Loucy (cell line): Measurements from ENCODE around the gene ADAMTS2.

Experiments
- H2AFZ ChIP-seq: fragments of 200-600 bp; sonication (generic); 2 replicates; pipeline ENCODE4 v1.6.0; 2016; ENCODE audit warnings: antibody characterized with exemption, mild to moderate bottlenecking, low read length, moderate library complexity
- H3F3A ChIP-seq: fragments of 200-600 bp; 2 replicates; pipeline ENCODE4 v1.6.0; 2016; ENCODE audit warnings: antibody characterized with exemption, low read depth, mild to moderate bottlenecking
- H3K27me3 ChIP-seq: fragments of 200-600 bp; sonication (generic); 2 replicates; pipeline ENCODE4 v1.6.1; 2014; ENCODE audit warnings: low read length, mild to moderate bottlenecking; ENCODE audit not compliant: insufficient read depth, poor library complexity, severe bottlenecking
- H3K36me3 ChIP-seq: fragments of 200-600 bp; sonication (generic); 2 replicates; pipeline ENCODE4 v1.6.1; 2016; ENCODE audit warnings: low read length; ENCODE audit not compliant: insufficient read depth
- H3K4me1 ChIP-seq: fragments of 200-600 bp; sonication (generic); 2 replicates; pipeline ENCODE4 v1.5.1; 2014; ENCODE audit warnings: low read length, mild to moderate bottlenecking; ENCODE audit not compliant: insufficient read depth, poor library complexity, severe bottlenecking
- H3K4me2 ChIP-seq: fragments of 200-600 bp; sonication (generic); 2 replicates; pipeline ENCODE4 v1.6.0; 2014; ENCODE audit warnings: antibody characterized with exemption, low read length, low read depth, mild to moderate bottlenecking; ENCODE audit not compliant: poor library complexity, severe bottlenecking
- H3K4me3 ChIP-seq: fragments of 200-600 bp; sonication (generic); 2 replicates; pipeline ENCODE4 v1.5.1; 2014; ENCODE audit warnings: low read length, mild to moderate bottlenecking, mixed read lengths; ENCODE audit not compliant: poor library complexity, severe bottlenecking
- H3K79me2 ChIP-seq: fragments of 200-600 bp; sonication (generic); 2 replicates; pipeline ENCODE4 v1.6.1; 2014; ENCODE audit warnings: low read length; ENCODE audit not compliant: insufficient read depth
- H3K9ac ChIP-seq: fragments of 200-600 bp; sonication (generic); 2 replicates; pipeline ENCODE4 v1.6.0; 2014; ENCODE audit warnings: mild to moderate bottlenecking, low read depth, low read length, moderate library complexity; ENCODE audit not compliant: poor library complexity, severe bottlenecking
- H3K9me2 ChIP-seq: fragments of 200-600 bp; sonication (generic); replicated peaks from 2 replicates; pipeline ENCODE4 v1.6.1; 2016; ENCODE audit warnings: low read depth, low read length, mixed read lengths
- H3K9me3 ChIP-seq: fragments of 200-600 bp; sonication (generic); 2 replicates; pipeline ENCODE4 v1.6.1; 2014; ENCODE audit warnings: mild to moderate bottlenecking, antibody characterized with exemption, low read length, low read depth; ENCODE audit not compliant: insufficient read depth
- H4K20me1 ChIP-seq: fragments of 200-600 bp; sonication (generic); 2 replicates; pipeline ENCODE4 v1.6.0; 2014; ENCODE audit warnings: antibody characterized with exemption, low read length, mild to moderate bottlenecking; ENCODE audit not compliant: insufficient read depth, poor library complexity, severe bottlenecking
- EZH2phosphoT487 ChIP-seq: fragments of 200-600 bp; IDR thresholded peaks from 2 replicates; pipeline ENCODE4 v1.6.1; 2018; ENCODE audit warnings: antibody characterized with exemption, mild to moderate bottlenecking, moderate library complexity, borderline replicate concordance
- TF ChIP-seq, protein P1 (sequence below): fragments of 200-600 bp; sonication (generic); conservative IDR thresholded peaks from 2 replicates; pipeline ENCODE4 v1.5.1; 2014; ENCODE audit warnings: mild to moderate bottlenecking, antibody characterized with exemption, low read length

The ADAMTS2 gene

GRCh38 chr5:179113945-179114641 is 231.2 kb downstream of the ADAMTS2 start:
- H3K9me3 ChIP-seq: no peaks in the 10 kb centered on the region
- H3F3A ChIP-seq: no peaks in the 10 kb centered on the region
- no peak overlapping the region for H3K4me3 ChIP-seq
- H3K9ac ChIP-seq: no peak overlapping the region
- H3K4me1 ChIP-seq: no peaks in the 10 kb centered on the region
- no peaks in the 10 kb centered on the region for H3K27me3 ChIP-seq
- H3K9me2 ChIP-seq: no peaks in the 10 kb centered on the region
- no peak for TF ChIP-seq EZH2phosphoT487
- TF ChIP-seq, protein P1, sequence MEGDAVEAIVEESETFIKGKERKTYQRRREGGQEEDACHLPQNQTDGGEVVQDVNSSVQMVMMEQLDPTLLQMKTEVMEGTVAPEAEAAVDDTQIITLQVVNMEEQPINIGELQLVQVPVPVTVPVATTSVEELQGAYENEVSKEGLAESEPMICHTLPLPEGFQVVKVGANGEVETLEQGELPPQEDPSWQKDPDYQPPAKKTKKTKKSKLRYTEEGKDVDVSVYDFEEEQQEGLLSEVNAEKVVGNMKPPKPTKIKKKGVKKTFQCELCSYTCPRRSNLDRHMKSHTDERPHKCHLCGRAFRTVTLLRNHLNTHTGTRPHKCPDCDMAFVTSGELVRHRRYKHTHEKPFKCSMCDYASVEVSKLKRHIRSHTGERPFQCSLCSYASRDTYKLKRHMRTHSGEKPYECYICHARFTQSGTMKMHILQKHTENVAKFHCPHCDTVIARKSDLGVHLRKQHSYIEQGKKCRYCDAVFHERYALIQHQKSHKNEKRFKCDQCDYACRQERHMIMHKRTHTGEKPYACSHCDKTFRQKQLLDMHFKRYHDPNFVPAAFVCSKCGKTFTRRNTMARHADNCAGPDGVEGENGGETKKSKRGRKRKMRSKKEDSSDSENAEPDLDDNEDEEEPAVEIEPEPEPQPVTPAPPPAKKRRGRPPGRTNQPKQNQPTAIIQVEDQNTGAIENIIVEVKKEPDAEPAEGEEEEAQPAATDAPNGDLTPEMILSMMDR: no peak
- H3K36me3 ChIP-seq: no peaks in the 10 kb centered on the region
- H4K20me1 ChIP-seq: no peaks in the 10 kb centered on the region
- H3K4me2 ChIP-seq: no peak overlapping the region
- H2AFZ ChIP-seq: no peak overlapping the region
- no peaks in the 10 kb centered on the region for H3K79me2 ChIP-seq

DNA sequence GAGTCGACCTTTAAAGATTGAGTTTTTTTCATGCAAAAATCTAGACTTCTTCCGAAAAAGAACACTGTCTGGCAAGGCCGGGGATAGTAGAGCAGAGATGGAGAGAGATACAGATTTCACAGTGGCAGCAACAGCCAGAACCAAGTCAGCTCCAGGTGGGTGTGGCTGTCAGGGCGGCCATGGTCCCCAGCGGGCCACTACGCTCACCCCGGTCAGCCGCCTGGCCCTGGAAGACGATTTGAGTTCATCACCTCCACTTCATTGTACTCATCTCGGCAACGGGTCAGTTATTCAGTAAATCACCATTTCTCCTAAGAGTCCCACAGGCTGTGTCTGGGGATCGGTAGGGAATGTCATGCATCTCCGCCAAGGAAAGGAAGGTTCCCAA is 232.1 kb downstream of the ADAMTS2 start:
- Histone ChIP-seq H3K4me1 (no peaks in the 10 kb centered on the region), H3K79me2 (no peaks in the 10 kb centered on the region), H3F3A (no peaks in the 10 kb centered on the region), H3K27me3 (no peaks in the 10 kb centered on the region), H3K36me3 (no peaks in the 10 kb centered on the region), H4K20me1 (no peaks in the 10 kb centered on the region), H3K9ac (no peak overlapping the region), H3K4me3 (no peak overlapping the region), H3K9me3 (no peaks in the 10 kb centered on the region), H2AFZ (no peak overlapping the region), H3K4me2 (no peak overlapping the region), H3K9me2 (no peaks in the 10 kb centered on the region)
- TF ChIP-seq, protein P1: no peak
- no peak for TF ChIP-seq EZH2phosphoT487

DNA sequence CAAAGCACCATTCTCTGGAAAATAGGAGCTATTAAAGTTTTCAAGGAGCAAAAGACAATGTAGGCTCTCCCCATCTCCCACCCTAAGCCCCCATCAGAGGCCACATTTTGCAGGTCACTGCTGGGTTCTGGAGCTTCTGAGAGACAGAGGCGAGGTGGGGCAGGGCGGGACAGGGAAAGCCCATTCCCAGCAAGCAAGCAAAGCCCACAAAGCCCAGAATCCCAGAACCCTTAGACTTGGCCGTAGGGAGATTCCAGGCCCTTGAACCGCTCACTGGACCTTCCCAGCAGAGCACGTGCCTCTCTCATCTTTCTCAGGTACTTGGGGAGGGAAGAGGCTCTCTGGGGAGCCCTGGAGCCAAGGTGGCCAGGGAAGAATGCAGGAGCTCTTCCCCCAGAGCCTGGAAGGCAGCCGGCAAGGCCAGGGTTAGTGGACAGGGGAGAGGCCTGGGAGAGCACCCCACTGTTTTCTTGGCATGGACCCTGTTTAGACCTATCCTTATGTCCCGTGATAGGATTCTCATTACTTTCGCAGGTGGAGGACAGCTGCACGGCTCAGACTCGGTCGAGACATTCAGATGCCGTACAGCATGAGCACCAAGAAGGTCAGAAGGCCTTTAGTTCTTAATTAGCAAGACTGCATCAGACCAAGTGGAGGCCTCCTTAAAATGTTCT is 232.7 kb downstream of the ADAMTS2 start:
- no peaks in the 10 kb centered on the region for H3K9me3 ChIP-seq
- H3K79me2 ChIP-seq: no peaks in the 10 kb centered on the region
- no peak overlapping the region for H3K4me3 ChIP-seq
- H3K4me1 ChIP-seq: no peaks in the 10 kb centered on the region
- no peaks in the 10 kb centered on the region for H3F3A ChIP-seq
- no peaks in the 10 kb centered on the region for H3K36me3 ChIP-seq
- no peaks in the 10 kb centered on the region for H4K20me1 ChIP-seq
- no peak overlapping the region for H2AFZ ChIP-seq
- no peaks in the 10 kb centered on the region for H3K9me2 ChIP-seq
- no peaks in the 10 kb centered on the region for H3K27me3 ChIP-seq
- H3K4me2 ChIP-seq: no peak overlapping the region
- TF ChIP-seq EZH2phosphoT487: no peak
- TF ChIP-seq, protein P1: no peak
- no peak overlapping the region for H3K9ac ChIP-seq
